Fibroblast of lung (primary cell): ENCODE data around the gene TNRC6C.

Experiments
- CTCF ChIP-seq, 2 donors: IDR thresholded peaks in 1 of 2; conservative IDR thresholded peaks in 1 of 2; 1 replicate in 1 of 2; 2 replicates in 1 of 2; pipeline ENCODE4 v1.5.1; 2011 to 2012; ENCODE audit warnings: low read length in 2 of 2, control low read depth in 1 of 2, inconsistent platforms in 1 of 2, low read depth in 1 of 2, mild to moderate bottlenecking in 1 of 2
- EZH2 ChIP-seq: IDR thresholded peaks from 2 replicates; pipeline ENCODE4 v1.5.1; 2012; ENCODE audit warnings: low read length, control low read depth, mild to moderate bottlenecking; ENCODE audit errors: missing control alignments

- TF ChIP-seq CTCF (conservative IDR thresholded peaks at IDR 0.05 in 1 of 2, IDR thresholded peaks at IDR 0.05 in 1 of 2; ENCODE audit: low read depth in 1 of 2, low read length in 2 of 2) (no peak), EZH2 (no peak)
Measured at GRCh38 chr17:77946900-77947645, 11.4 kb upstream of the TNRC6C start.
